ENCODE results near the gene HDAC10.

Gene HDAC10

GRCh38 chr22:50246242-50247175 lies 4.6 kb downstream of the HDAC10 start:
- DNase-seq (ENCODE audit: low read depth) = no peak
- no peak overlapping the region for H3K4me3 ChIP-seq (ENCODE audit: low read length)
- TF ChIP-seq CTCF (conservative IDR thresholded peaks at IDR 0.05; ENCODE audit: low read depth, low read length) = no peak

- no peak for DNase-seq (ENCODE audit: low read depth)
- H3K4me3 ChIP-seq (ENCODE audit: low read length) = peak overlapping the region; percentile 98
- TF ChIP-seq CTCF (conservative IDR thresholded peaks at IDR 0.05; ENCODE audit: low read depth, low read length) = no peak
Observed at GRCh38 chr22:50245214-50246072, 5.6 kb downstream of the HDAC10 start.

GRCh38 chr22:50244420-50245213 lies 6.4 kb downstream of the HDAC10 start, which contains the start of gene TUBGCP6:
Gene TUBGCP6 (minus strand): TSS chr22:50245023. CDS start chr22:50244459, 564 bp downstream.
- DNase-seq (ENCODE audit: low read depth) = peak; percentile 64
- peak; percentile 27 for TF ChIP-seq CTCF (conservative IDR thresholded peaks at IDR 0.05; ENCODE audit: low read depth, low read length)
- H3K4me3 ChIP-seq (ENCODE audit: low read length) = peak within 1 kb of the TSS; percentile 98

- no peak for DNase-seq (ENCODE audit: low read depth)
- H3K4me3 ChIP-seq (ENCODE audit: low read length) = peak overlapping the region; percentile 98
- no peak for TF ChIP-seq CTCF (conservative IDR thresholded peaks at IDR 0.05; ENCODE audit: low read depth, low read length)
Observed at GRCh38 chr22:50243685-50244419, 7.2 kb downstream of the HDAC10 start.

- no peak for TF ChIP-seq CTCF (conservative IDR thresholded peaks at IDR 0.05; ENCODE audit: low read depth, low read length)
- H3K4me3 ChIP-seq (ENCODE audit: low read length) = peak overlapping the region; percentile 27
- DNase-seq (ENCODE audit: low read depth) = no peak
Observed at GRCh38 chr22:50242406-50242949, 8.6 kb downstream of the HDAC10 start.

- no peak overlapping the region for H3K4me3 ChIP-seq (ENCODE audit: low read length)
- TF ChIP-seq CTCF (conservative IDR thresholded peaks at IDR 0.05; ENCODE audit: low read depth, low read length) = no peak
- no peak for DNase-seq (ENCODE audit: low read depth)
Observed at GRCh38 chr22:50238755-50239154, 12.3 kb downstream of the HDAC10 start.
